HCT116 (cell line): Measurements from ENCODE around the gene FBXL19. TPM values are rescaled to one million over a fixed set of nuclear protein-coding genes. Genes with fewer than 3 reads are reported as not detected.

Source experiments
- ATAC-seq: fragments of 200-7000 bp; cut with Tn5 transposase; 2 replicates; pipeline ENCODE4 v1.9.1; 2020; ENCODE audit warnings: mild to moderate bottlenecking, moderate library complexity
- BruUV-seq: library from RNA; stranded (reverse); fragments of 400-500 nt; replicated peaks from 2 replicates; lab custom pipeline; 2021; lab: Mats Ljungman, UMichigan
- CTCF ChIA-PET: fragments of 300-600 bp; sonication (Branson Sonifier 250); formaldehyde crosslinking; loops from one replicate; lab custom pipeline; 2021; ENCODE audit warnings: antibody characterized with exemption; lab: Charles Lee
- POLR2A ChIA-PET: fragments of 300-600, 350-600 bp; sonication (Branson Sonifier 250); formaldehyde crosslinking; loops from one replicate; lab custom pipeline; 2021; ENCODE audit warnings: antibody characterized with exemption; lab: Charles Lee
- RAD21 ChIA-PET, 2 experiments: fragments of 300-600 bp; sonication (Branson Sonifier 250); formaldehyde crosslinking; loops; one replicate each; lab custom pipeline; 2023; ENCODE audit warnings: low total read pairs in 2 of 2; ENCODE audit not compliant: uncharacterized antibody in 2 of 2, unreplicated experiment in 2 of 2, low non-redundant PET in 1 of 2; lab: Charles Lee
- DNase-seq: peaks from one replicate; pipeline ENCODE4 v3.0.0-alpha.2; 2010; ENCODE audit warnings: low read depth, low spot score
- H2AFZ ChIP-seq: fragments of 200-600 bp; shearing (Covaris generic), sonication (generic); 2 replicates; pipeline ENCODE4 v1.6.1; 2017; ENCODE audit warnings: low read depth, mixed run types, mixed read lengths, antibody characterized with exemption, low read length; ENCODE audit not compliant: poor library complexity, severe bottlenecking
- H3K27ac ChIP-seq: 2 replicates; pipeline ENCODE4 v1.5.1; 2012; ENCODE audit warnings: low read depth, low read length
- H3K27me3 ChIP-seq: fragments of 200-600 bp; sonication (generic); 2 replicates; pipeline ENCODE4 v1.6.1; 2016; ENCODE audit warnings: mixed run types, low read length, mixed read lengths; ENCODE audit not compliant: insufficient read depth
- H3K36me3 ChIP-seq, 2 experiments: fragments of 200-500 bp in 1 of 2; fragments of 200-600 bp in 1 of 2; sonication (Bioruptor generic) in 1 of 2; sonication (generic) in 1 of 2; 2 replicates each; pipeline versions ENCODE4 v1.5.1 to v1.6.1; 2014 to 2016; ENCODE audit warnings: low read length in 2 of 2, inconsistent platforms in 1 of 2, mixed read lengths in 1 of 2, mixed run types in 1 of 2; ENCODE audit not compliant: insufficient read depth in 2 of 2, control insufficient read depth in 1 of 2
- H3K4me1 ChIP-seq, 2 experiments: fragments of 200-600 bp in 1 of 2; sonication (generic) in 1 of 2; 2 replicates each; pipeline versions ENCODE4 v1.5.1 to v1.6.1; 2012 to 2017; ENCODE audit warnings: low read length in 2 of 2, inconsistent platforms in 1 of 2, mild to moderate bottlenecking in 1 of 2, mixed read lengths in 1 of 2, mixed run types in 1 of 2, moderate library complexity in 1 of 2; ENCODE audit not compliant: insufficient read depth in 2 of 2, control insufficient read depth in 1 of 2
- H3K4me2 ChIP-seq: fragments of 200-600 bp; sonication (generic); 2 replicates; pipeline ENCODE4 v1.6.1; 2017; ENCODE audit warnings: mixed run types, low read length, mixed read lengths
- H3K4me3 ChIP-seq, 2 experiments: fragments of 200-600 bp in 1 of 2; sonication (generic) in 1 of 2; replicated peaks in 1 of 2; 2 replicates each; pipeline ENCODE4 v1.5.1; 2011 to 2016; ENCODE audit warnings: low read length in 2 of 2, control low read depth in 1 of 2, low read depth in 1 of 2, mild to moderate bottlenecking in 1 of 2, mixed read lengths in 1 of 2, mixed run types in 1 of 2
- H3K79me2 ChIP-seq: fragments of 200-600 bp; sonication (generic); 2 replicates; pipeline ENCODE4 v1.6.1; 2017; ENCODE audit warnings: mild to moderate bottlenecking, mixed run types, low read length, moderate library complexity, mixed read lengths; ENCODE audit not compliant: insufficient read depth
- H3K9ac ChIP-seq: fragments of 200-600 bp; sonication (generic); 2 replicates; pipeline ENCODE4 v1.6.1; 2016; ENCODE audit warnings: low read length, mixed read lengths
- H3K9me2 ChIP-seq: fragments of 200-600 bp; sonication (generic), shearing (Covaris generic); 2 replicates; pipeline ENCODE4 v1.6.1; 2017; ENCODE audit warnings: mixed run types, mild to moderate bottlenecking, moderate library complexity; ENCODE audit not compliant: insufficient read depth
- H3K9me3 ChIP-seq, 2 experiments: fragments of 200-500 bp in 1 of 2; fragments of 200-600 bp in 1 of 2; sonication (Bioruptor generic) in 1 of 2; sonication (generic) in 1 of 2; 2 replicates each; pipeline ENCODE4 v1.6.1; 2014 to 2017; ENCODE audit warnings: low read length in 2 of 2, mixed read lengths in 2 of 2, inconsistent platforms in 1 of 2, low read depth in 1 of 2, mild to moderate bottlenecking in 1 of 2, mixed run types in 1 of 2, moderate library complexity in 1 of 2; ENCODE audit not compliant: control insufficient read depth in 1 of 2, insufficient read depth in 1 of 2
- H4K20me1 ChIP-seq: fragments of 200-600 bp; sonication (generic), shearing (Covaris generic); 2 replicates; pipeline ENCODE4 v1.6.1; 2017; ENCODE audit warnings: mixed run types, mild to moderate bottlenecking, moderate library complexity; ENCODE audit not compliant: insufficient read depth
- ATF3 ChIP-seq: IDR thresholded peaks from 2 replicates; pipeline ENCODE4 v1.6.1; 2012
- CEBPB ChIP-seq: IDR thresholded peaks from 2 replicates; pipeline ENCODE4 v1.6.1; 2012; ENCODE audit warnings: low read depth
- ELF1 ChIP-seq: IDR thresholded peaks from 2 replicates; pipeline ENCODE4 v1.6.1; 2012; ENCODE audit warnings: low read depth, borderline replicate concordance
- EZH2 ChIP-seq: fragments of 200-600 bp; sonication (generic); IDR thresholded peaks from 2 replicates; pipeline ENCODE4 v1.6.1; 2017; ENCODE audit warnings: antibody characterized with exemption, mixed run types
- JUND ChIP-seq: IDR thresholded peaks from 2 replicates; pipeline ENCODE4 v1.6.1; 2012
- POLR2A ChIP-seq: IDR thresholded peaks from 2 replicates; pipeline ENCODE4 v1.7.0; 2011; ENCODE audit warnings: borderline replicate concordance; ENCODE audit not compliant: insufficient read depth, insufficient read length; ENCODE audit errors: extremely low read depth
- SP1 ChIP-seq: IDR thresholded peaks from 2 replicates; pipeline ENCODE4 v1.6.1; 2012; ENCODE audit warnings: low read depth
- YY1 ChIP-seq: IDR thresholded peaks from 2 replicates; pipeline ENCODE4 v1.6.1; 2011; ENCODE audit warnings: low read length, low read depth, moderate library complexity, mild to moderate bottlenecking; ENCODE audit not compliant: insufficient replicate concordance; ENCODE audit errors: extremely low read depth
- ZFX ChIP-seq: fragments of 450-650 bp; IDR thresholded peaks from 2 replicates; pipeline ENCODE4 v1.6.1; 2017
- ZNF274 ChIP-seq: fragments of 200-500 bp; sonication (Bioruptor generic); IDR thresholded peaks from 2 replicates; pipeline ENCODE4 v1.6.1; 2014; ENCODE audit warnings: mild to moderate bottlenecking, low read depth, low read length, inconsistent platforms
- intact Hi-C: fragments of 100-400 bp; cut with micrococcal nuclease; formaldehyde crosslinking; loops from 2 replicates; pipeline ENCODE4 v1.10.0; 2022
- total RNA-seq: library from RNA; stranded (reverse); gene quantifications from one replicate; pipeline ENCODE4 v1.2.1, GENCODE V29; 2021; ENCODE audit not compliant: unreplicated experiment
- TF ChIP-seq, protein P1 (sequence below): IDR thresholded peaks from 2 replicates; pipeline ENCODE4 v1.6.1; 2011; ENCODE audit warnings: mild to moderate bottlenecking, low read length, moderate library complexity; ENCODE audit not compliant: insufficient replicate concordance; ENCODE audit errors: extremely low read depth

FBXL19 gene
- total RNA-seq, 1 experiment from 2014 or later = 45.2 TPM

DNA sequence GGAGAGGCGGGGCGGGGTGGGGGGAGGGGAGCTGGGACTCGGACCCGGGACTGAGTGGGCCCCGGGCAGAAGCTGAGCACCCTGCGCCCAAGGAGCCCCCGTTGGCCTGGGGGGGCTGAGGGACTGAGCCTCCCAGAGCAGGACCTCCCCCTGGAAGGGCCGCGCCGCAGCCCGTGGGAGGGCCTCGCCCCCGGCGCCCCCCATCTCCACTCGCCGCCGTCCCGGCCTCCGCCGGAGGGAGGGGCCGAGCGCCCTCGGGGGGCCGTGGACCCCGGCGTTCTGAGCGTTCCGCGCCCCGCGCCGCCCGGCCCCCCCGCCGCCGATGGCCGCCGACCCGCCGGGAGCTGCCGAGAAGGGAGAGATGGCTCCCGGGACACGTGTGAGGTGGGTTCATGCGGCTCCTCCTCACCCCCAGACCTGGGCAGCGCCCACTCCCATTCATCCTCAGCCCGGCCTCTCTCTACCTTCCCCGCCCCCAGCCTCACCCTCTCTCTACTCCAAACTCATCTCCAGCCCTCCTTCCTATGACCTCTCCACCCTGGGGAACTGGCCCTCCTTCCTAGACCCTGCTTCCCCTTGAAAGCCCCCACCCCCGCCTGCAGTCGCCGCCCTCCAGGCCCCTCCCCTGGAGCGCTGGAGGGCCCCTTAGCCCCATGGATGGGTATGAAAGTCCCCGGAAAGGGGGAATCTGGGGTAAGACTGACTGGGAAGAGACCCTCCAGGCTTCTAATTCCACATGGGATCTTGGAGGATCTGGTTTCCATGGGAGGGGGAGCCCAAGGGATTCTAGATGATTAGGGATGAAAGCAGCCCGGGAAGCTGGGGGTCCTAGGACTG, 922 bp downstream of the FBXL19 start:
- peaks cover 0 to 5% of the 10 kb centered on the region in 2 experiments; a peak in 2 of 4 replicates for H3K36me3 ChIP-seq
- H3K9me3 ChIP-seq = no peaks in the 10 kb centered on the region
- H3K4me2 ChIP-seq = peak overlapping the region; percentile 95
- peak overlapping the region; percentile 62 to 97 for H3K4me3 ChIP-seq
- DNase-seq = no peak
- H4K20me1 ChIP-seq = no peaks in the 10 kb centered on the region
- peak overlapping the region; percentile 67 for H3K9ac ChIP-seq
- RAD21 ChIA-PET = interaction anchor here in 1 of 2 experiments (0.6 kb wide), 1 partner anchor 80 kb away, joined by 4 read pairs; no protein-coding TSS in a partner anchor
- intact Hi-C loops = loop anchor here (5.0 kb wide), 1 partner anchor 477 kb away; the partner anchor contains the start of gene SEPHS2
- H3K27me3 ChIP-seq = no peaks in the 10 kb centered on the region
- H3K79me2 ChIP-seq = peaks cover 10% of the 10 kb centered on the region; the same call in 1 of the 2 replicates
- no peak overlapping the region for H2AFZ ChIP-seq
- POLR2A ChIA-PET = interaction anchor here (0.6 to 1.0 kb wide), 3 partner anchors 28 to 290 kb away, joined by 3 to 6 read pairs (median 3); partner anchors contain the start of gene CTF1
- TF ChIP-seq ZFX = peak; percentile 34; the same call in 1 of the 2 replicates
- no peak for TF ChIP-seq SP1
- TF ChIP-seq, all 23 proteins: peak for 1
- no TSS peak for BruUV-seq
- peak overlapping the region; percentile 67 for H3K27ac ChIP-seq
- H3K9me2 ChIP-seq = no peaks in the 10 kb centered on the region
- CTCF ChIA-PET = interaction anchor here (1.0 kb wide), 1 partner anchor 17 kb away, joined by 6 read pairs; no protein-coding TSS in a partner anchor
- ATAC-seq = no peak
- peaks cover 11 to 25% of the 10 kb centered on the region in 2 experiments; a peak in 3 of 4 replicates for H3K4me1 ChIP-seq

DNA sequence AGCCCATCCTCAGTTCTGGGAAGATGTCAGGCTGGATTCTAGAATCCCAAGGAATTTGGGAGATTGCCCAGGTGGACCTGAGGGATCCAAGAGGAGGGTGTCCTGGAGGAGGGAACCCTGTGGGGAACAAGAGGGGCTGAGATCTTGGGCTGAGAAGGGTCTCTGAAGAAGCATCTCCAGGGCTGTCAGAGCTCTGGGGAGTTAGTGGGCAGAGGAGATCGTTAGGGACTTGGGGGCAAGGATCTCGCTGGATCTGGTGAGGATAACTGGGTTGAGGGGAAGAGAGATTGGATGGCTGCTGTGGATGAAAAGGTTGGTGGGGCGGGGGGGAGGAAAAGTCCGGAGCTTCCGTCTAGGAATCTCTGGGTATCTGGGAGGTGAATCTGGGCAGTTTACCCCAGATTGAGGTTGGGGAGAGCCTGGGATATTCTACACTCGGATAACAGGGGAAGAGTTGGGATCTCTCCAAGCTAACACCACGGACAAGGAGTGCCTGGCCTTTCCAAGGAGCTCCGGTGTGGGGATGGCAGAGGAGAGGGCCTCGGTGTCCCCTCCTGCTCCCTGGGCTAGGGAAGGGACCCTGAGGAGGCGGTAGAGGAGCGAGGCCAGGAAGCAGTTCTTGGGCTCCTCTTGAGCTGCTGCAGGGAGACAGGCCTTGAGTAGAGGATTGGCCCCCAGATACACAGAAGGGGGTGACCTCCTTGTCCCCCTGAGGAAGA, 1.7 kb downstream of the FBXL19 start:
- H3K9ac ChIP-seq = peak overlapping the region; percentile 67
- H2AFZ ChIP-seq = no peak overlapping the region
- DNase-seq (no peak), ATAC-seq (no peak)
- intact Hi-C loops = loop anchor here (5.0 kb wide), 1 partner anchor 478 kb away; the partner anchor contains the start of gene SEPHS2
- no TSS peak for BruUV-seq
- H4K20me1 ChIP-seq = no peaks in the 10 kb centered on the region
- peaks cover 0 to 5% of the 10 kb centered on the region in 2 experiments; a peak in 2 of 4 replicates for H3K36me3 ChIP-seq
- H3K79me2 ChIP-seq = peaks cover 10% of the 10 kb centered on the region; the same call in 1 of the 2 replicates
- RAD21 ChIA-PET = no interaction called here
- peak overlapping the region; percentile 95 for H3K4me2 ChIP-seq
- no peaks in the 10 kb centered on the region for H3K9me2 ChIP-seq
- CTCF ChIA-PET = interaction anchor here (2.0 kb wide), 1 partner anchor 23 kb away, joined by 5 read pairs; no protein-coding TSS in a partner anchor
- H3K9me3 ChIP-seq = no peaks in the 10 kb centered on the region
- peak overlapping the region; percentile 67 for H3K27ac ChIP-seq
- peak overlapping the region; percentile 62 to 97 for H3K4me3 ChIP-seq
- H3K27me3 ChIP-seq = no peaks in the 10 kb centered on the region
- peaks cover 11 to 25% of the 10 kb centered on the region in 2 experiments; a peak in 3 of 4 replicates for H3K4me1 ChIP-seq
- POLR2A ChIA-PET = interaction anchor here (0.6 kb wide), 1 partner anchor 57 kb away, joined by 3 read pairs; no protein-coding TSS in a partner anchor
- TF ChIP-seq POLR2A = no peak
- TF ChIP-seq ATF3 = no peak
- TF ChIP-seq, protein P1, sequence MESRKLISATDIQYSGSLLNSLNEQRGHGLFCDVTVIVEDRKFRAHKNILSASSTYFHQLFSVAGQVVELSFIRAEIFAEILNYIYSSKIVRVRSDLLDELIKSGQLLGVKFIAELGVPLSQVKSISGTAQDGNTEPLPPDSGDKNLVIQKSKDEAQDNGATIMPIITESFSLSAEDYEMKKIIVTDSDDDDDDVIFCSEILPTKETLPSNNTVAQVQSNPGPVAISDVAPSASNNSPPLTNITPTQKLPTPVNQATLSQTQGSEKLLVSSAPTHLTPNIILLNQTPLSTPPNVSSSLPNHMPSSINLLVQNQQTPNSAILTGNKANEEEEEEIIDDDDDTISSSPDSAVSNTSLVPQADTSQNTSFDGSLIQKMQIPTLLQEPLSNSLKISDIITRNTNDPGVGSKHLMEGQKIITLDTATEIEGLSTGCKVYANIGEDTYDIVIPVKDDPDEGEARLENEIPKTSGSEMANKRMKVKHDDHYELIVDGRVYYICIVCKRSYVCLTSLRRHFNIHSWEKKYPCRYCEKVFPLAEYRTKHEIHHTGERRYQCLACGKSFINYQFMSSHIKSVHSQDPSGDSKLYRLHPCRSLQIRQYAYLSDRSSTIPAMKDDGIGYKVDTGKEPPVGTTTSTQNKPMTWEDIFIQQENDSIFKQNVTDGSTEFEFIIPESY = no peak
- TF ChIP-seq SP1 = no peak
- TF ChIP-seq ELF1 = no peak
- TF ChIP-seq JUND = no peak
- no peak for TF ChIP-seq EZH2
- TF ChIP-seq YY1 = no peak
- TF ChIP-seq ZNF274 = no peak
- no peak for TF ChIP-seq ZFX
- TF ChIP-seq CEBPB = no peak
